WTC11 (cell line): ENCODE results near the gene RFC1. TPM values are rescaled to one million over a fixed set of nuclear protein-coding genes. Genes with fewer than 3 reads are reported as not detected.

Experiments
- ATAC-seq: fragments of 200-7000 bp; cut with Tn5 transposase; 2 replicates; pipeline ENCODE4 v1.10.0; 2021; ENCODE audit warnings: mild to moderate bottlenecking, moderate library complexity
- CTCF ChIA-PET: fragments of 300-600 bp; sonication (Branson Sonifier 250); formaldehyde crosslinking; loops from one replicate; lab custom pipeline; 2021; ENCODE audit warnings: antibody characterized with exemption; lab: Charles Lee
- POLR2A ChIA-PET: fragments of 350-600 bp; sonication (Branson Sonifier 250); formaldehyde crosslinking; loops from one replicate; lab custom pipeline; 2021; ENCODE audit warnings: antibody characterized with exemption; lab: Charles Lee
- DNase-seq: peaks from one replicate; pipeline ENCODE4 v3.0.0; 2021; ENCODE audit warnings: low spot score
- H3K27ac Mint-ChIP-seq: 2 replicates; pipeline ENCODE4 v1.8.0; 2021; ENCODE audit warnings: mixed read lengths
- H3K27me3 Mint-ChIP-seq: 2 replicates; pipeline ENCODE4 v1.8.0; 2021; ENCODE audit warnings: low read depth, mild to moderate bottlenecking, moderate library complexity, mixed read lengths
- H3K36me3 Mint-ChIP-seq: 2 replicates; pipeline ENCODE4 v1.8.0; 2021; ENCODE audit warnings: mixed read lengths
- H3K4me1 Mint-ChIP-seq: 2 replicates; pipeline ENCODE4 v1.8.0; 2022; ENCODE audit warnings: mixed read lengths
- H3K4me3 Mint-ChIP-seq: 2 replicates; pipeline ENCODE4 v1.8.0; 2021; ENCODE audit warnings: mild to moderate bottlenecking, moderate library complexity, mixed read lengths
- H3K9me3 Mint-ChIP-seq: 2 replicates; pipeline ENCODE4 v1.8.0; 2021; ENCODE audit warnings: mixed read lengths
- ARID4B ChIP-seq: sonication (generic); formaldehyde crosslinking; IDR thresholded peaks from 2 replicates; pipeline ENCODE4 v1.8.0; 2023; ENCODE audit warnings: missing genetic modification reagents, mild to moderate bottlenecking, borderline replicate concordance
- CREM ChIP-seq: sonication (generic); formaldehyde crosslinking; IDR thresholded peaks from 2 replicates; pipeline ENCODE4 v1.8.1; 2022; ENCODE audit warnings: mild to moderate bottlenecking, missing genetic modification reagents, moderate library complexity
- CTCF ChIP-seq: fragments of 200-600 bp; IDR thresholded peaks from 2 replicates; pipeline ENCODE4 v1.8.0; 2022; ENCODE audit warnings: antibody characterized with exemption
- ERG ChIP-seq: fragments of 250-450 bp; sonication (Bioruptor Pico); IDR thresholded peaks from 2 replicates; pipeline ENCODE4 v1.8.0; 2021; ENCODE audit warnings: mild to moderate bottlenecking
- ESRRA ChIP-seq: sonication (generic); formaldehyde crosslinking; IDR thresholded peaks from 2 replicates; pipeline ENCODE4 v1.8.1; 2022; ENCODE audit warnings: mild to moderate bottlenecking, missing genetic modification reagents, borderline replicate concordance
- ETV6 ChIP-seq: sonication (generic); formaldehyde crosslinking; IDR thresholded peaks from 2 replicates; pipeline ENCODE4 v1.8.1; 2022; ENCODE audit warnings: mild to moderate bottlenecking, missing genetic modification reagents
- FOXJ3 ChIP-seq: sonication (generic); formaldehyde crosslinking; IDR thresholded peaks from 2 replicates; pipeline ENCODE4 v1.9.0; 2021; ENCODE audit warnings: missing genetic modification reagents, mild to moderate bottlenecking, borderline replicate concordance
- FOXP1 ChIP-seq: sonication (generic); formaldehyde crosslinking; IDR thresholded peaks from 2 replicates; pipeline ENCODE4 v1.8.0; 2022; ENCODE audit warnings: missing genetic modification reagents, mild to moderate bottlenecking, moderate library complexity, borderline replicate concordance
- JAZF1 ChIP-seq: fragments of 250-450 bp; sonication (Bioruptor Pico); IDR thresholded peaks from 2 replicates; pipeline ENCODE4 v1.9.0; 2021; ENCODE audit warnings: moderate library complexity, mild to moderate bottlenecking, inconsistent platforms
- JUN ChIP-seq: sonication (generic); formaldehyde crosslinking; IDR thresholded peaks from 2 replicates; pipeline ENCODE4 v1.8.0; 2023; ENCODE audit warnings: mild to moderate bottlenecking, missing genetic modification reagents
- NR1H2 ChIP-seq: sonication (generic); formaldehyde crosslinking; IDR thresholded peaks from 2 replicates; pipeline ENCODE4 v1.9.0; 2021; ENCODE audit warnings: mild to moderate bottlenecking, moderate library complexity, missing genetic modification reagents
- SP1 ChIP-seq: sonication (generic); formaldehyde crosslinking; conservative IDR thresholded peaks from 2 replicates; pipeline ENCODE4 v1.8.1; 2022; ENCODE audit warnings: missing genetic modification reagents
- USF1 ChIP-seq: sonication (generic); formaldehyde crosslinking; IDR thresholded peaks from 2 replicates; pipeline ENCODE4 v1.8.0; 2022; ENCODE audit warnings: mild to moderate bottlenecking, missing genetic modification reagents
- ZNF232 ChIP-seq: sonication (generic); formaldehyde crosslinking; IDR thresholded peaks from 2 replicates; pipeline ENCODE4 v1.8.0; 2022; ENCODE audit warnings: mild to moderate bottlenecking, missing genetic modification reagents
- ZSCAN18 ChIP-seq: fragments of 250-450 bp; sonication (Bioruptor Pico); IDR thresholded peaks from 2 replicates; pipeline ENCODE4 v2.1.2; 2022; ENCODE audit warnings: mild to moderate bottlenecking, moderate library complexity
- total RNA-seq: library from RNA; stranded (reverse); gene quantifications from 3 replicates; pipeline ENCODE4 v1.2.3, GENCODE V29; 2021
- TF ChIP-seq, protein P1 (sequence below): fragments of 250-450 bp; sonication (Bioruptor Pico); IDR thresholded peaks from 2 replicates; pipeline ENCODE4 v1.9.0; 2021; ENCODE audit warnings: moderate library complexity, mild to moderate bottlenecking, inconsistent platforms, borderline replicate concordance
- TF ChIP-seq, protein P2 (sequence below): fragments of 250-450 bp; sonication (Bioruptor Pico); IDR thresholded peaks from 2 replicates; pipeline ENCODE4 v1.9.0; 2021; ENCODE audit warnings: mild to moderate bottlenecking
- TF ChIP-seq, protein P3 (sequence below): sonication (generic); formaldehyde crosslinking; IDR thresholded peaks from 2 replicates; pipeline ENCODE4 v1.8.1; 2022; ENCODE audit warnings: mild to moderate bottlenecking, missing genetic modification reagents, moderate library complexity, borderline replicate concordance
- TF ChIP-seq, protein P4 (sequence below): sonication (generic); formaldehyde crosslinking; IDR thresholded peaks from 2 replicates; pipeline ENCODE4 v1.8.1; 2023; ENCODE audit warnings: mild to moderate bottlenecking, missing genetic modification reagents, moderate library complexity

The RFC1 gene
- total RNA-seq, 1 experiment from 2014 or later: 59.4 TPM

- TF ChIP-seq, protein P1, sequence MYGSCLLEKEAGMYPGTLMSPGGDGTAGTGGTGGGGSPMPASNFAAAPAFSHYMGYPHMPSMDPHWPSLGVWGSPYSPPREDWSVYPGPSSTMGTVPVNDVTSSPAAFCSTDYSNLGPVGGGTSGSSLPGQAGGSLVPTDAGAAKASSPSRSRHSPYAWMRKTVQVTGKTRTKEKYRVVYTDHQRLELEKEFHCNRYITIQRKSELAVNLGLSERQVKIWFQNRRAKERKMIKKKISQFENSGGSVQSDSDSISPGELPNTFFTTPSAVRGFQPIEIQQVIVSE: no peak
Measured at GRCh38 chr4:39331191-39331590, 35.0 kb downstream of the RFC1 start (continued).

DNA sequence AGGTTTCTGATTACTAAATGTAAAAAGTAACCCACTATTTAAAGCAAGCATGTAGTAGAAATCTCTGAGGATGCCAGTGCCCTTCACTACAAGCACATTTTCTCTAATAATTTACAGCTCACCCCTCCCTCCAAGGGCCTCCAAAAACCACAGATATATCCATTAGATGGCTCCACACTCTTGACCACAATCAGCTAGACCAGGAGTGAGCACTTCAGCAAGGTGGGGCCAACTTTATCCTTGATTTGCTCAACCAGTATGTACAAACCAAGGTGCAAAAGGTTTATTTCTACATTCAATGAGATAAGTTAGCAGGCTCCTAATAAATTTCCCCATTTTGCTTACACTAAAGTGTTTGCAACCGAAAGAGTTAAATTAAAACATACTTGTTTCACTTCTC lies 35.8 kb downstream of the RFC1 start:
- POLR2A ChIA-PET: no interaction called here
- Mint-ChIP-seq H3K27ac (0 out of 2 replicates have a peak overlapping the region, but pooled peaks have one; percentile 26), H3K4me1 (no peaks in the 10 kb centered on the region), H3K36me3 (peaks cover 13% of the 10 kb centered on the region), H3K27me3 (no peaks in the 10 kb centered on the region), H3K9me3 (no peaks in the 10 kb centered on the region), H3K4me3 (no peak overlapping the region)
- no peak for DNase-seq
- ATAC-seq: no peak
- TF ChIP-seq SP1 (CRISPR knock-in tag): no peak
- TF ChIP-seq, protein P2, sequence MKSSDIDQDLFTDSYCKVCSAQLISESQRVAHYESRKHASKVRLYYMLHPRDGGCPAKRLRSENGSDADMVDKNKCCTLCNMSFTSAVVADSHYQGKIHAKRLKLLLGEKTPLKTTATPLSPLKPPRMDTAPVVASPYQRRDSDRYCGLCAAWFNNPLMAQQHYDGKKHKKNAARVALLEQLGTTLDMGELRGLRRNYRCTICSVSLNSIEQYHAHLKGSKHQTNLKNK: no peak
- TF ChIP-seq FOXP1 (CRISPR knock-in tag): no peak
- no peak for TF ChIP-seq ESRRA (CRISPR knock-in tag)
- no peak for TF ChIP-seq CREM
- TF ChIP-seq ETV6 (CRISPR knock-in tag): no peak
- no peak for TF ChIP-seq JAZF1 (CRISPR knock-in tag)
- no peak for TF ChIP-seq FOXJ3 (CRISPR knock-in tag)
- CTCF ChIA-PET: no interaction called here

DNA sequence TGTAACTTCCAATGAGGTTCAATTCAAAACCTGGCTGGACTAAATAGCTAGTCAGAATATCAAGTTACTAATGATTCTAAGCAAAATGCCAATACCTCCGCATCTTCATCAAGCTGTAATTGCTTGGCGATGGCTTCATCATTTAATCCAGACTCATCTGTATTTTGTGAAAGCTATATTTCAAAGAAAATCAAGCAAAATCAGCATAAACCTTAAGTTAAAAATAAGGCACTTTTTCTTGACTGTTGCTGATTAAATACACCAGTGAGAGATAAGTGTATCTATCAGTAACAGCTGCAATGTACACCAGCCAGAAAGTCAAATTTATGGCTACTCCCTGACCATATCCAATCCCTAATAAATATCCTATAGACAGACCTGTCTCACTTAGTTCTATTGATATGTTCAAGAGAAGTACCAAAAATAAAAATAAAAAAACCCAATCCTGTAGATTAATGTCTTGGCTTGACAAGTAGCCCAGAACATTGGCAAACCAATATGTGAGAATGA lies 39.6 kb downstream of the RFC1 start:
- POLR2A ChIA-PET: interaction anchor here (0.6 kb wide), 1 partner anchor 47 kb away, joined by 4 read pairs; no protein-coding TSS in a partner anchor

More for the DNA sequence above, 39.6 kb downstream of the RFC1 start:
- no peak overlapping the region for H3K4me3 Mint-ChIP-seq
- no peaks in the 10 kb centered on the region for H3K27me3 Mint-ChIP-seq
- no peaks in the 10 kb centered on the region for H3K4me1 Mint-ChIP-seq
- no peaks in the 10 kb centered on the region for H3K9me3 Mint-ChIP-seq
- H3K36me3 Mint-ChIP-seq: peaks cover 17% of the 10 kb centered on the region
- CTCF ChIA-PET: no interaction called here
- DNase-seq: no peak
- TF ChIP-seq ERG (CRISPR knock-in tag): no peak
- no peak for TF ChIP-seq NR1H2 (CRISPR knock-in tag)
- no peak for TF ChIP-seq ARID4B (CRISPR knock-in tag)
- TF ChIP-seq, protein P3, sequence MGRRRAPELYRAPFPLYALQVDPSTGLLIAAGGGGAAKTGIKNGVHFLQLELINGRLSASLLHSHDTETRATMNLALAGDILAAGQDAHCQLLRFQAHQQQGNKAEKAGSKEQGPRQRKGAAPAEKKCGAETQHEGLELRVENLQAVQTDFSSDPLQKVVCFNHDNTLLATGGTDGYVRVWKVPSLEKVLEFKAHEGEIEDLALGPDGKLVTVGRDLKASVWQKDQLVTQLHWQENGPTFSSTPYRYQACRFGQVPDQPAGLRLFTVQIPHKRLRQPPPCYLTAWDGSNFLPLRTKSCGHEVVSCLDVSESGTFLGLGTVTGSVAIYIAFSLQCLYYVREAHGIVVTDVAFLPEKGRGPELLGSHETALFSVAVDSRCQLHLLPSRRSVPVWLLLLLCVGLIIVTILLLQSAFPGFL (CRISPR knock-in tag): no peak
- TF ChIP-seq, protein P4, sequence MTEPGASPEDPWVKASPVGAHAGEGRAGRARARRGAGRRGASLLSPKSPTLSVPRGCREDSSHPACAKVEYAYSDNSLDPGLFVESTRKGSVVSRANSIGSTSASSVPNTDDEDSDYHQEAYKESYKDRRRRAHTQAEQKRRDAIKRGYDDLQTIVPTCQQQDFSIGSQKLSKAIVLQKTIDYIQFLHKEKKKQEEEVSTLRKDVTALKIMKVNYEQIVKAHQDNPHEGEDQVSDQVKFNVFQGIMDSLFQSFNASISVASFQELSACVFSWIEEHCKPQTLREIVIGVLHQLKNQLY (CRISPR knock-in tag): no peak
- TF ChIP-seq ZNF232 (CRISPR knock-in tag): no peak
- no peak for TF ChIP-seq JUN (CRISPR knock-in tag)
- no peak for TF ChIP-seq ZSCAN18
- no peak for TF ChIP-seq CTCF
- TF ChIP-seq USF1 (CRISPR knock-in tag): no peak
- TF ChIP-seq, all 79 proteins: peak for 0
- H3K27ac Mint-ChIP-seq: no peak overlapping the region
- no peak for ATAC-seq
